K562 (cell line): ENCODE data around the gene ZNF48. TPM values are rescaled to one million over a fixed set of nuclear protein-coding genes. Genes with fewer than 3 reads are reported as not detected.

Experiments
- EHMT2 ChIP-seq: fragments of 450-650 bp; IDR thresholded peaks from 2 replicates; pipeline ENCODE4 v1.6.1; 2018; ENCODE audit warnings: antibody characterized with exemption
- GTF2E2 ChIP-seq: fragments of 200-800 bp; sonication (Bioruptor generic); IDR thresholded peaks from 2 replicates; pipeline ENCODE4 v1.6.1; 2016; ENCODE audit warnings: missing genetic modification characterization, missing compliant biosample characterization
- HDAC1 ChIP-seq, 2 experiments: fragments of 450-650 bp; IDR thresholded peaks; 2 replicates each; pipeline ENCODE4 v1.6.1; 2016 to 2017; ENCODE audit warnings: inconsistent platforms in 1 of 2, mild to moderate bottlenecking in 1 of 2, moderate library complexity in 1 of 2
- SAFB ChIP-seq: fragments of 200-400 bp; formaldehyde crosslinking; IDR thresholded peaks from 2 replicates; pipeline ENCODE4 v1.6.1; 2017; ENCODE audit warnings: low read depth, low read length, borderline replicate concordance
- SP1 ChIP-seq: sonication (generic); formaldehyde crosslinking; IDR thresholded peaks from 2 replicates; pipeline ENCODE4 v1.8.1; 2022; ENCODE audit warnings: mild to moderate bottlenecking, missing genetic modification reagents
- ZBTB7A ChIP-seq: IDR thresholded peaks from 2 replicates; pipeline ENCODE4 v1.6.1; 2011; ENCODE audit warnings: low read depth, mild to moderate bottlenecking, low read length, moderate library complexity, borderline replicate concordance; ENCODE audit not compliant: control insufficient read depth
- ZBTB8A ChIP-seq: fragments of 450-650 bp; IDR thresholded peaks from 2 replicates; pipeline ENCODE4 v1.6.1; 2018; ENCODE audit warnings: mild to moderate bottlenecking, moderate library complexity; ENCODE audit not compliant: partially characterized antibody
- polyA plus RNA-seq, 8 experiments: library from polyadenylated mRNA; depleted of rRNA in 4 of 8; stranded (reverse) in 5 of 8; unstranded in 3 of 8; fragments of >200 nt; fragmentation: Nextera tagmentation in 2 of 8; fragmentation: Illumina TruSeq in 1 of 8; extraction: Ambion mirVana in 2 of 8; extraction: Trizol in 1 of 8; gene quantifications; 2 replicates each; pipeline versions ENCODE4 v1.2.1 to v1.2.3, GENCODE V29; 2011 to 2014; ENCODE audit warnings: inconsistent platforms in 1 of 8, missing spikeins in 1 of 8
- total RNA-seq, 7 experiments: library from RNA; depleted of rRNA in 6 of 7; stranded (reverse); fragments of >200 nt in 6 of 7; fragmentation: Illumina TruSeq in 2 of 7; extraction: Trizol in 2 of 7; gene quantifications; 2 replicates each; pipeline versions ENCODE4 v1.2.1 to v1.2.3, GENCODE V29; 2011 to 2021; ENCODE audit warnings: low replicate concordance in 1 of 7
- TF ChIP-seq, protein P1 (sequence below): fragments of 450-650 bp; formaldehyde crosslinking; IDR thresholded peaks from 2 replicates; pipeline ENCODE4 v1.4.0; 2020; ENCODE audit warnings: mild to moderate bottlenecking, mixed read lengths
- TF ChIP-seq, protein P2 (sequence below), 2 experiments: fragments of 450-650 bp; formaldehyde crosslinking in 1 of 2; IDR thresholded peaks; 2 replicates each; pipeline versions ENCODE4 v1.4.0 to v1.6.1; 2014 to 2020; ENCODE audit warnings: mild to moderate bottlenecking in 2 of 2, borderline replicate concordance in 1 of 2, low read depth in 1 of 2
- TF ChIP-seq, protein P3 (sequence below), 2 experiments: fragments of 450-650 bp; conservative IDR thresholded peaks; 2 replicates each; pipeline ENCODE4 v1.6.1; 2017; ENCODE audit warnings: mild to moderate bottlenecking in 2 of 2, moderate library complexity in 2 of 2
- TF ChIP-seq, protein P4 (sequence below): sonication (generic); formaldehyde crosslinking; IDR thresholded peaks from 2 replicates; pipeline ENCODE4 v1.8.0; 2022; ENCODE audit warnings: mild to moderate bottlenecking, missing genetic modification reagents

The ZNF48 gene
- total and polyA plus RNA-seq, 9 of the 15 experiments (the other 6 are each of a cell fraction or from before 2014, with no cell fraction given) = 0.38 to 11.6 (median 4.7) TPM

DNA sequence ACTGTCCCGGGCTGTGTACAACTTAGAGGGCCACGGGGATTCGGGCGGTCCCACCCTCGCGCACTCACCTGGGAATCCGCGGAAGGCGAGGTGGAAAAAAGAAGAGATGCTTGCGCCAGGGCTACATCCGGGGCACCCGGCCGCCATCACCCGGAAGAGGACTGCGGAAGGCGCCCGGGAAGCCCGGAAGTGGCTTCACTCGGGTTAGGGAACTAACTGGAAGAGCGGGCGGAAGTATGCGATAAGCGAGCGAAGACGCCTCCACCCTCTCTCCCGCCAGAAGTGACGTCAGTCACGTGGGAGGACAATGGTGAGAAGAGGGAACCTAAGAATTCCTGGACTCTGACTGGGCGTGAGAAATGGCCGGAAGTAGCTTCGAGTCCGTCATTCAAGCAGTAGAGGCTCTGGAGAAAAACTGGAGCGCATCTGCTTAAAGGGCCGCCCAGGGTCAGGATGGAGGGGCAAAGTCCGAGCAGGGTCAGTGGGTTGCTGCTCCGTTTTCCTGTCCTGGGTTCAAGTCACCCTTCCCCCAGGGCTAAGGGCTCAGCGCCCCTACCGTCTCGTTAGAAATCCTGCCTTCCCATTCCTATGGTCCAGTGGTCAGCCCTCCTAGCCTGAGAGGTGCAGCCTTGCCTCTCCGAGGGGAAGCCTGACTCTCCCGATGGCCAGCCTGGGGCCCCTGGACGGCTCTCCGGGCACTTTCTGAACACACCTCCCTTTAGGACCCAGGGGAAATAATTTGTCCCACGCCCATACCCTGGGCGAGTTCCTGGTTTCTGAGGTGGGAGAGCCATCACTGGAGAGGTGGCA, 39.9 kb upstream of the ZNF48 start, which contains the start of gene CD2BP2 (continued):
- TF ChIP-seq, protein P1, sequence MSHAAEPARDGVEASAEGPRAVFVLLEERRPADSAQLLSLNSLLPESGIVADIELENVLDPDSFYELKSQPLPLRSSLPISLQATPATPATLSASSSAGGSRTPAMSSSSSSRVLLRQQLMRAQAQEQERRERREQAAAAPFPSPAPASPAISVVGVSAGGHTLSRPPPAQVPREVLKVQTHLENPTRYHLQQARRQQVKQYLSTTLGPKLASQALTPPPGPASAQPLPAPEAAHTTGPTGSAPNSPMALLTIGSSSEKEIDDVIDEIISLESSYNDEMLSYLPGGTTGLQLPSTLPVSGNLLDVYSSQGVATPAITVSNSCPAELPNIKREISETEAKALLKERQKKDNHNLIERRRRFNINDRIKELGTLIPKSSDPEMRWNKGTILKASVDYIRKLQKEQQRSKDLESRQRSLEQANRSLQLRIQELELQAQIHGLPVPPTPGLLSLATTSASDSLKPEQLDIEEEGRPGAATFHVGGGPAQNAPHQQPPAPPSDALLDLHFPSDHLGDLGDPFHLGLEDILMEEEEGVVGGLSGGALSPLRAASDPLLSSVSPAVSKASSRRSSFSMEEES (CRISPR knock-in tag) = peak; percentile 93
- TF ChIP-seq ZBTB8A = no peak
- TF ChIP-seq, protein P2, sequence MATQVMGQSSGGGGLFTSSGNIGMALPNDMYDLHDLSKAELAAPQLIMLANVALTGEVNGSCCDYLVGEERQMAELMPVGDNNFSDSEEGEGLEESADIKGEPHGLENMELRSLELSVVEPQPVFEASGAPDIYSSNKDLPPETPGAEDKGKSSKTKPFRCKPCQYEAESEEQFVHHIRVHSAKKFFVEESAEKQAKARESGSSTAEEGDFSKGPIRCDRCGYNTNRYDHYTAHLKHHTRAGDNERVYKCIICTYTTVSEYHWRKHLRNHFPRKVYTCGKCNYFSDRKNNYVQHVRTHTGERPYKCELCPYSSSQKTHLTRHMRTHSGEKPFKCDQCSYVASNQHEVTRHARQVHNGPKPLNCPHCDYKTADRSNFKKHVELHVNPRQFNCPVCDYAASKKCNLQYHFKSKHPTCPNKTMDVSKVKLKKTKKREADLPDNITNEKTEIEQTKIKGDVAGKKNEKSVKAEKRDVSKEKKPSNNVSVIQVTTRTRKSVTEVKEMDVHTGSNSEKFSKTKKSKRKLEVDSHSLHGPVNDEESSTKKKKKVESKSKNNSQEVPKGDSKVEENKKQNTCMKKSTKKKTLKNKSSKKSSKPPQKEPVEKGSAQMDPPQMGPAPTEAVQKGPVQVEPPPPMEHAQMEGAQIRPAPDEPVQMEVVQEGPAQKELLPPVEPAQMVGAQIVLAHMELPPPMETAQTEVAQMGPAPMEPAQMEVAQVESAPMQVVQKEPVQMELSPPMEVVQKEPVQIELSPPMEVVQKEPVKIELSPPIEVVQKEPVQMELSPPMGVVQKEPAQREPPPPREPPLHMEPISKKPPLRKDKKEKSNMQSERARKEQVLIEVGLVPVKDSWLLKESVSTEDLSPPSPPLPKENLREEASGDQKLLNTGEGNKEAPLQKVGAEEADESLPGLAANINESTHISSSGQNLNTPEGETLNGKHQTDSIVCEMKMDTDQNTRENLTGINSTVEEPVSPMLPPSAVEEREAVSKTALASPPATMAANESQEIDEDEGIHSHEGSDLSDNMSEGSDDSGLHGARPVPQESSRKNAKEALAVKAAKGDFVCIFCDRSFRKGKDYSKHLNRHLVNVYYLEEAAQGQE (IDR thresholded peaks at IDR 0.05; ENCODE audit: borderline replicate concordance) = peak; percentile 51; the same call in 1 of the 2 replicates
- TF ChIP-seq, protein P2 (CRISPR knock-in tag; IDR thresholded peaks at IDR 0.05; ENCODE audit: low read depth) = peak; percentile 50; the same call in 1 of the 2 replicates
- TF ChIP-seq, protein P3, sequence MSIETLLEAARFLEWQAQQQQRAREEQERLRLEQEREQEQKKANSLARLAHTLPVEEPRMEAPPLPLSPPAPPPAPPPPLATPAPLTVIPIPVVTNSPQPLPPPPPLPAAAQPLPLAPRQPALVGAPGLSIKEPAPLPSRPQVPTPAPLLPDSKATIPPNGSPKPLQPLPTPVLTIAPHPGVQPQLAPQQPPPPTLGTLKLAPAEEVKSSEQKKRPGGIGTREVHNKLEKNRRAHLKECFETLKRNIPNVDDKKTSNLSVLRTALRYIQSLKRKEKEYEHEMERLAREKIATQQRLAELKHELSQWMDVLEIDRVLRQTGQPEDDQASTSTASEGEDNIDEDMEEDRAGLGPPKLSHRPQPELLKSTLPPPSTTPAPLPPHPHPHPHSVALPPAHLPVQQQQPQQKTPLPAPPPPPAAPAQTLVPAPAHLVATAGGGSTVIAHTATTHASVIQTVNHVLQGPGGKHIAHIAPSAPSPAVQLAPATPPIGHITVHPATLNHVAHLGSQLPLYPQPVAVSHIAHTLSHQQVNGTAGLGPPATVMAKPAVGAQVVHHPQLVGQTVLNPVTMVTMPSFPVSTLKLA (conservative IDR thresholded peaks at IDR 0.05) = peak; percentile 86 to 94
- TF ChIP-seq HDAC1 (IDR thresholded peaks at IDR 0.05) = no peak; a peak in 2 of 4 replicates
- TF ChIP-seq ZBTB7A = peak; percentile 51; the same call in 1 of the 2 replicates
- TF ChIP-seq EHMT2 = no peak
- TF ChIP-seq GTF2E2 (tag) = peak; percentile 79; the same call in 1 of the 2 replicates
- TF ChIP-seq, protein P4, sequence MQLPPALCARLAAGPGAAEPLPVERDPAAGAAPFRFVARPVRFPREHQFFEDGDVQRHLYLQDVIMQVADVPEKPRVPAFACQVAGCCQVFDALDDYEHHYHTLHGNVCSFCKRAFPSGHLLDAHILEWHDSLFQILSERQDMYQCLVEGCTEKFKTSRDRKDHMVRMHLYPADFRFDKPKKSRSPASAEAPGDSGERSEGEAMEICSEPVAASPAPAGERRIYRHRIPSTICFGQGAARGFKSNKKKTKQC (CRISPR knock-in tag) = no peak
- TF ChIP-seq SP1 (CRISPR knock-in tag) = peak; percentile 75
- no peak for TF ChIP-seq SAFB
